Activated CD8-positive, alpha-beta memory T cell treated with anti-CD3 and anti-CD28 coated beads, Interleukin-2, amount 10 ng/mL, durations not matched to agents 7 days and 5 days (primary cell): Measurements from ENCODE around the gene TMEM181. TPM values are rescaled to one million over a fixed set of nuclear protein-coding genes. Genes with fewer than 3 reads are reported as not detected.
"Not testable (repeated sequence)": the region's sequence is repeated elsewhere in the genome, so short reads cannot be mapped to it uniquely, and the experiment has no call there.

Experiments
- ATAC-seq: fragments of 150-1000 bp; cut with Tn5 transposase; one replicate; pipeline ENCODE4 v1.10.0; 2021; ENCODE audit warnings: moderate library complexity
- CTCF ChIA-PET: fragments of 350-600 bp; sonication (Branson Sonifier 250); formaldehyde crosslinking; loops from one replicate; lab custom pipeline; 2021; ENCODE audit warnings: antibody characterized with exemption; lab: Charles Lee
- DNase-seq: peaks from one replicate; pipeline ENCODE4 v3.0.0-alpha.2; 2020
- H3K27ac Mint-ChIP-seq: one replicate; pipeline ENCODE4 v1.8.0; 2021; ENCODE audit warnings: mild to moderate bottlenecking, mixed read lengths
- H3K27me3 Mint-ChIP-seq: one replicate; pipeline ENCODE4 v1.8.0; 2021; ENCODE audit warnings: mixed read lengths
- H3K36me3 Mint-ChIP-seq: one replicate; pipeline ENCODE4 v1.8.0; 2021; ENCODE audit warnings: mild to moderate bottlenecking, mixed read lengths
- H3K4me1 Mint-ChIP-seq: one replicate; pipeline ENCODE4 v1.8.0; 2021; ENCODE audit warnings: mixed read lengths
- H3K4me3 Mint-ChIP-seq: one replicate; pipeline ENCODE4 v1.8.0; 2021; ENCODE audit warnings: mild to moderate bottlenecking, moderate library complexity, mixed read lengths
- H3K9me3 Mint-ChIP-seq: one replicate; pipeline ENCODE4 v1.8.0; 2022; ENCODE audit warnings: low read depth, mixed read lengths
- total RNA-seq, 2 experiments: library from RNA; stranded (reverse); gene quantifications; one replicate each; pipeline ENCODE4 v1.2.3, GENCODE V29; 2021

The TMEM181 gene
- total RNA-seq, 2 experiments from 2014 or later, result 14.0 to 17.4 TPM

- H3K4me1 Mint-ChIP-seq, result no peaks in the 10 kb centered on the region
- H3K36me3 Mint-ChIP-seq, result peaks cover 28% of the 10 kb centered on the region
- no peak overlapping the region for H3K27ac Mint-ChIP-seq
- DNase-seq, result no peak
- no peaks in the 10 kb centered on the region for H3K27me3 Mint-ChIP-seq
- ATAC-seq, result no peak
- H3K4me3 Mint-ChIP-seq, result no peak overlapping the region
- H3K9me3 Mint-ChIP-seq, result no peaks in the 10 kb centered on the region
- CTCF ChIA-PET, result no interaction called here
These were observed 37.7 kb downstream of the TMEM181 start for GRCh38 chr6:158597565-158597964.

GRCh38 chr6:158599635-158600034, 39.7 kb downstream of the TMEM181 start:
- no peak for DNase-seq
- CTCF ChIA-PET, result interaction anchor here (1.0 to 1.1 kb wide), 2 partner anchors 379 to 386 kb away, joined by 5 read pairs; no protein-coding TSS in a partner anchor
- no peak for ATAC-seq
- Mint-ChIP-seq H3K27ac (no peak overlapping the region), H3K4me3 (no peak overlapping the region), H3K9me3 (no peaks in the 10 kb centered on the region), H3K36me3 (peaks cover 32% of the 10 kb centered on the region), H3K27me3 (no peaks in the 10 kb centered on the region), H3K4me1 (no peaks in the 10 kb centered on the region)

- ATAC-seq (no peak), DNase-seq (no peak)
- H3K9me3 Mint-ChIP-seq, result no peaks in the 10 kb centered on the region
- peaks cover 3% of the 10 kb centered on the region for H3K4me1 Mint-ChIP-seq
- H3K27me3 Mint-ChIP-seq, result no peaks in the 10 kb centered on the region
- no peak overlapping the region for H3K4me3 Mint-ChIP-seq
- H3K36me3 Mint-ChIP-seq, result peaks cover 31% of the 10 kb centered on the region
- H3K27ac Mint-ChIP-seq, result no peak overlapping the region
- CTCF ChIA-PET, result interaction anchor here (0.7 to 2.9 kb wide), 3 partner anchors 174 to 389 kb away, joined by 3 to 13 read pairs (median 4); no protein-coding TSS in a partner anchor
These were observed 43.6 kb downstream of the TMEM181 start for GRCh38 chr6:158603261-158604047.

GRCh38 chr6:158604048-158604406, 44.1 kb downstream of the TMEM181 start:
- DNase-seq (no peak), ATAC-seq (no peak)
- peaks cover 3% of the 10 kb centered on the region for H3K4me1 Mint-ChIP-seq
- H3K4me3 Mint-ChIP-seq, result no peak overlapping the region
- peaks cover 32% of the 10 kb centered on the region for H3K36me3 Mint-ChIP-seq
- CTCF ChIA-PET, result interaction anchor here (0.7 to 3.6 kb wide), 6 partner anchors 173 to 390 kb away, joined by 3 to 20 read pairs (median 11); no protein-coding TSS in a partner anchor
- H3K27ac Mint-ChIP-seq, result no peak overlapping the region
- no peaks in the 10 kb centered on the region for H3K27me3 Mint-ChIP-seq
- H3K9me3 Mint-ChIP-seq, result no peaks in the 10 kb centered on the region

- no peaks in the 10 kb centered on the region for H3K27me3 Mint-ChIP-seq
- no peak overlapping the region for H3K4me3 Mint-ChIP-seq
- H3K27ac Mint-ChIP-seq, result peak overlapping the region; percentile 19
- H3K4me1 Mint-ChIP-seq, result peaks cover 3% of the 10 kb centered on the region
- H3K9me3 Mint-ChIP-seq, result no peaks in the 10 kb centered on the region
- peak; percentile 70 for DNase-seq
- peak; percentile 61 for ATAC-seq
- H3K36me3 Mint-ChIP-seq, result peaks cover 34% of the 10 kb centered on the region
- CTCF ChIA-PET, result interaction anchor here (0.6 to 3.6 kb wide), 12 partner anchors 10 to 533 kb away, joined by 3 to 20 read pairs (median 4); no protein-coding TSS in a partner anchor
These were observed 45.5 kb downstream of the TMEM181 start for GRCh38 chr6:158605266-158605878.

GRCh38 chr6:158606011-158606410, 46.1 kb downstream of the TMEM181 start:
- CTCF ChIA-PET, result interaction anchor here (0.7 to 3.6 kb wide), 10 partner anchors 18 to 534 kb away, joined by 3 to 20 read pairs (median 3); no protein-coding TSS in a partner anchor
- not testable (repeated sequence) for H3K27ac Mint-ChIP-seq, DNase-seq, H3K4me1 Mint-ChIP-seq, H3K9me3 Mint-ChIP-seq, H3K27me3 Mint-ChIP-seq, ATAC-seq, H3K4me3 Mint-ChIP-seq
- peaks cover 39% of the 10 kb centered on the region for H3K36me3 Mint-ChIP-seq

GRCh38 chr6:158606935-158607334, 47.0 kb downstream of the TMEM181 start:
- no peak for ATAC-seq
- CTCF ChIA-PET, result interaction anchor here (1.0 to 3.6 kb wide), 2 partner anchors 386 to 393 kb away, joined by 3 to 20 read pairs; no protein-coding TSS in a partner anchor
- no peaks in the 10 kb centered on the region for H3K27me3 Mint-ChIP-seq
- DNase-seq, result no peak
- no peaks in the 10 kb centered on the region for H3K9me3 Mint-ChIP-seq
- H3K36me3 Mint-ChIP-seq, result peaks cover 43% of the 10 kb centered on the region
- H3K4me3 Mint-ChIP-seq, result no peak overlapping the region
- peaks cover 3% of the 10 kb centered on the region for H3K4me1 Mint-ChIP-seq
- H3K27ac Mint-ChIP-seq, result no peak overlapping the region

- Mint-ChIP-seq H3K27ac (no peak overlapping the region), H3K4me1 (peaks cover 3% of the 10 kb centered on the region), H3K27me3 (no peaks in the 10 kb centered on the region), H3K4me3 (no peak overlapping the region), H3K36me3 (peaks cover 41% of the 10 kb centered on the region), H3K9me3 (no peaks in the 10 kb centered on the region)
- CTCF ChIA-PET, result interaction anchor here (1.0 to 3.6 kb wide), 3 partner anchors 387 to 394 kb away, joined by 3 to 20 read pairs (median 3); no protein-coding TSS in a partner anchor
- ATAC-seq, result no peak
- DNase-seq, result no peak
These were observed 47.7 kb downstream of the TMEM181 start for GRCh38 chr6:158607411-158608170.

- peaks cover 3% of the 10 kb centered on the region for H3K4me1 Mint-ChIP-seq
- no peak overlapping the region for H3K4me3 Mint-ChIP-seq
- CTCF ChIA-PET, result interaction anchor here (1.3 kb wide), 1 partner anchor 394 kb away, joined by 3 read pairs; no protein-coding TSS in a partner anchor
- peak; percentile 26 for DNase-seq
- H3K27me3 Mint-ChIP-seq, result no peaks in the 10 kb centered on the region
- no peak overlapping the region for H3K27ac Mint-ChIP-seq
- no peak for ATAC-seq
- H3K9me3 Mint-ChIP-seq, result no peaks in the 10 kb centered on the region
- peaks cover 45% of the 10 kb centered on the region for H3K36me3 Mint-ChIP-seq
These were observed 48.3 kb downstream of the TMEM181 start for GRCh38 chr6:158608221-158608620.

- CTCF ChIA-PET, result interaction anchor here (1.3 to 2.0 kb wide), 2 partner anchors 9 to 389 kb away, joined by 5 to 10 read pairs; no protein-coding TSS in a partner anchor
- peaks cover 47% of the 10 kb centered on the region for H3K36me3 Mint-ChIP-seq
- H3K9me3 Mint-ChIP-seq, result no peaks in the 10 kb centered on the region
- ATAC-seq (no peak), DNase-seq (peak; percentile 27)
- H3K4me1 Mint-ChIP-seq, result peaks cover 3% of the 10 kb centered on the region
- H3K27me3 Mint-ChIP-seq, result no peaks in the 10 kb centered on the region
- H3K4me3 Mint-ChIP-seq, result no peak overlapping the region
- no peak overlapping the region for H3K27ac Mint-ChIP-seq
These were observed 49.7 kb downstream of the TMEM181 start for GRCh38 chr6:158609455-158610155.

GRCh38 chr6:158610319-158610968, 50.6 kb downstream of the TMEM181 start:
- no peaks in the 10 kb centered on the region for H3K27me3 Mint-ChIP-seq

GRCh38 chr6:158611039-158611438, 51.1 kb downstream of the TMEM181 start:
- no peak for ATAC-seq
- H3K27ac Mint-ChIP-seq, result no peak overlapping the region
- DNase-seq, result no peak
- H3K4me1 Mint-ChIP-seq, result no peaks in the 10 kb centered on the region
- H3K36me3 Mint-ChIP-seq, result peaks cover 54% of the 10 kb centered on the region
- no peaks in the 10 kb centered on the region for H3K27me3 Mint-ChIP-seq
- no peak overlapping the region for H3K4me3 Mint-ChIP-seq
- CTCF ChIA-PET, result interaction anchor here (1.1 to 1.3 kb wide), 2 partner anchors 10 to 43 kb away, joined by 3 to 5 read pairs; no protein-coding TSS in a partner anchor
- H3K9me3 Mint-ChIP-seq, result no peaks in the 10 kb centered on the region

More at GRCh38 chr6:158610319-158610968, 50.6 kb downstream of the TMEM181 start:
- H3K4me3 Mint-ChIP-seq, result no peak overlapping the region
- no peaks in the 10 kb centered on the region for H3K9me3 Mint-ChIP-seq
- DNase-seq (peak; percentile 36), ATAC-seq (no peak)
- H3K4me1 Mint-ChIP-seq, result peaks cover under 1% of the 10 kb centered on the region
- peaks cover 52% of the 10 kb centered on the region for H3K36me3 Mint-ChIP-seq
- no peak overlapping the region for H3K27ac Mint-ChIP-seq
- CTCF ChIA-PET, result interaction anchor here (1.3 to 2.0 kb wide), 2 partner anchors 10 to 390 kb away, joined by 5 to 10 read pairs; no protein-coding TSS in a partner anchor
